Loucy (cell line): ENCODE results near the gene C2orf80.

Source experiments
- EZH2phosphoT487 ChIP-seq: fragments of 200-600 bp; IDR thresholded peaks from 2 replicates; pipeline ENCODE4 v1.6.1; 2018; ENCODE audit warnings: antibody characterized with exemption, mild to moderate bottlenecking, moderate library complexity, borderline replicate concordance
- TF ChIP-seq, protein P1 (sequence below): fragments of 200-600 bp; sonication (generic); conservative IDR thresholded peaks from 2 replicates; pipeline ENCODE4 v1.5.1; 2014; ENCODE audit warnings: mild to moderate bottlenecking, antibody characterized with exemption, low read length

DNA sequence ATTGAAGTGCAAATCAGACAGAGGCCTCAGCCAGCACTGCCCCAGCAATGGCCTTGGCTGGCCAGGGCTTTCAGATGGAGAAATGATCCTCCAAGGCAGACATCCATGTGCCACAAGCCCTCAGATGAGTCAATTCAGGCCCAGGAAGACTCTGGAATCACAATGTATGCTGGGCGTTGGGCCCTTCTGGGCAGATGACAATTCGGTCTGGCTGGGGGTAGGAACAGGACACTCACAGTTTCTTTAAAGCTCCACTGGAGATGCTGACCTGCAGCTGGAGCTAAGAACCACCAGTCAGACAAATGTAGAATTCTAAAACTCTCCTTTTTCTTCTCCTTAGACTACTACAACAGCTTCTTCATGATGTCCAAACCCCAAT lies 53.1 kb downstream of the C2orf80 start:
- TF ChIP-seq, protein P1, sequence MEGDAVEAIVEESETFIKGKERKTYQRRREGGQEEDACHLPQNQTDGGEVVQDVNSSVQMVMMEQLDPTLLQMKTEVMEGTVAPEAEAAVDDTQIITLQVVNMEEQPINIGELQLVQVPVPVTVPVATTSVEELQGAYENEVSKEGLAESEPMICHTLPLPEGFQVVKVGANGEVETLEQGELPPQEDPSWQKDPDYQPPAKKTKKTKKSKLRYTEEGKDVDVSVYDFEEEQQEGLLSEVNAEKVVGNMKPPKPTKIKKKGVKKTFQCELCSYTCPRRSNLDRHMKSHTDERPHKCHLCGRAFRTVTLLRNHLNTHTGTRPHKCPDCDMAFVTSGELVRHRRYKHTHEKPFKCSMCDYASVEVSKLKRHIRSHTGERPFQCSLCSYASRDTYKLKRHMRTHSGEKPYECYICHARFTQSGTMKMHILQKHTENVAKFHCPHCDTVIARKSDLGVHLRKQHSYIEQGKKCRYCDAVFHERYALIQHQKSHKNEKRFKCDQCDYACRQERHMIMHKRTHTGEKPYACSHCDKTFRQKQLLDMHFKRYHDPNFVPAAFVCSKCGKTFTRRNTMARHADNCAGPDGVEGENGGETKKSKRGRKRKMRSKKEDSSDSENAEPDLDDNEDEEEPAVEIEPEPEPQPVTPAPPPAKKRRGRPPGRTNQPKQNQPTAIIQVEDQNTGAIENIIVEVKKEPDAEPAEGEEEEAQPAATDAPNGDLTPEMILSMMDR, result no peak
- no peak for TF ChIP-seq EZH2phosphoT487
